PC-3 (cell line): ENCODE data around the gene GABBR2. TPM values are rescaled to one million over a fixed set of nuclear protein-coding genes. Genes with fewer than 3 reads are reported as not detected.

Experiments
- ATAC-seq: fragments of 200-7000 bp; cut with Tn5 transposase; 2 replicates; pipeline ENCODE4 v1.9.1; 2020; ENCODE audit warnings: mild to moderate bottlenecking, moderate library complexity
- BruUV-seq: library from RNA; stranded (reverse); fragments of 400-500 nt; replicated peaks from 2 replicates; lab custom pipeline; 2021; lab: Mats Ljungman, UMichigan
- CTCF ChIA-PET: fragments of 300-600 bp; sonication (Branson Sonifier 250); formaldehyde crosslinking; loops from one replicate; lab custom pipeline; 2022; ENCODE audit warnings: antibody characterized with exemption; lab: Charles Lee
- POLR2A ChIA-PET: fragments of 300-600 bp; sonication (Branson Sonifier 250); formaldehyde crosslinking; loops from one replicate; lab custom pipeline; 2022; ENCODE audit warnings: antibody characterized with exemption; ENCODE audit not compliant: unreplicated experiment; lab: Charles Lee
- DNase-seq: peaks from one replicate; pipeline ENCODE4 v3.0.0-alpha.2; 2015
- H2AFZ ChIP-seq: fragments of 300-600 bp; sonication (generic); 2 replicates; pipeline ENCODE4 v1.6.0; 2016; ENCODE audit warnings: antibody characterized with exemption, low read length
- H3F3A ChIP-seq: fragments of 300-600 bp; sonication (generic); one replicate; pipeline ENCODE4 v1.6.0; 2017; ENCODE audit warnings: antibody characterized with exemption, low read length, control low read depth, mild to moderate bottlenecking; ENCODE audit not compliant: unreplicated experiment
- H3K27ac ChIP-seq: fragments of 300-600 bp; sonication (generic); 2 replicates; pipeline ENCODE4 v1.5.1; 2016; ENCODE audit warnings: mild to moderate bottlenecking, low read length
- H3K27me3 ChIP-seq: fragments of 300-600 bp; sonication (generic); 2 replicates; pipeline ENCODE4 v1.6.1; 2016; ENCODE audit warnings: low read length, mixed read lengths
- H3K36me3 ChIP-seq: fragments of 300-600 bp; sonication (generic); 2 replicates; pipeline ENCODE4 v1.6.1; 2016; ENCODE audit warnings: low read depth, mixed run types, low read length, mixed read lengths
- H3K4me1 ChIP-seq: fragments of 300-600 bp; sonication (generic); 2 replicates; pipeline ENCODE4 v1.5.1; 2016; ENCODE audit warnings: low read length; ENCODE audit not compliant: insufficient read depth
- H3K4me2 ChIP-seq: fragments of 300-600 bp; sonication (generic); 2 replicates; pipeline ENCODE4 v1.6.0; 2016; ENCODE audit warnings: low read length
- H3K4me3 ChIP-seq: fragments of 300-600 bp; sonication (generic); 2 replicates; pipeline ENCODE4 v1.5.1; 2016; ENCODE audit warnings: mild to moderate bottlenecking, low read length, mixed read lengths
- H3K79me2 ChIP-seq: fragments of 300-600 bp; sonication (generic); 2 replicates; pipeline ENCODE4 v1.6.1; 2017; ENCODE audit warnings: low read length, mixed read lengths
- H3K9ac ChIP-seq: fragments of 300-600 bp; sonication (generic); 2 replicates; pipeline ENCODE4 v1.6.0; 2016; ENCODE audit warnings: mild to moderate bottlenecking, low read length
- H3K9me2 ChIP-seq: fragments of 300-600 bp; sonication (generic); replicated peaks from 2 replicates; pipeline ENCODE4 v1.6.1; 2016; ENCODE audit warnings: mixed run types, low read length, mixed read lengths
- H3K9me3 ChIP-seq: fragments of 300-600 bp; sonication (generic); 2 replicates; pipeline ENCODE4 v1.6.1; 2016; ENCODE audit warnings: low read length, mixed read lengths
- H4K20me1 ChIP-seq: fragments of 300-600 bp; sonication (generic); 2 replicates; pipeline ENCODE4 v1.6.1; 2016; ENCODE audit warnings: low read length, mixed read lengths
- EZH2 ChIP-seq: fragments of 300-600 bp; sonication (generic); IDR thresholded peaks from one replicate; pipeline ENCODE4 v1.6.1; 2017; ENCODE audit warnings: antibody characterized with exemption, mild to moderate bottlenecking, low read length; ENCODE audit not compliant: unreplicated experiment
- EZH2phosphoT487 ChIP-seq: fragments of 300-600 bp; sonication (generic); IDR thresholded peaks from 2 replicates; pipeline ENCODE4 v1.6.1; 2018; ENCODE audit warnings: mild to moderate bottlenecking, antibody characterized with exemption, low read length, borderline replicate concordance
- intact Hi-C: fragments of 100-400 bp; cut with micrococcal nuclease; formaldehyde crosslinking; loops from 2 replicates; pipeline ENCODE4 v1.9.0; 2023
- total RNA-seq: library from RNA; depleted of rRNA; stranded (reverse); fragments of >200 nt; gene quantifications from 2 replicates; pipeline ENCODE4 v1.2.3, GENCODE V29; 2014
- TF ChIP-seq, protein P1 (sequence below): fragments of 300-600 bp; sonication (generic); conservative IDR thresholded peaks from 2 replicates; pipeline ENCODE4 v1.5.1; 2017; ENCODE audit warnings: antibody characterized with exemption, low read depth, mild to moderate bottlenecking, low read length

Gene GABBR2
- total RNA-seq, 1 experiment from 2014 or later = 0.44 TPM

DNA sequence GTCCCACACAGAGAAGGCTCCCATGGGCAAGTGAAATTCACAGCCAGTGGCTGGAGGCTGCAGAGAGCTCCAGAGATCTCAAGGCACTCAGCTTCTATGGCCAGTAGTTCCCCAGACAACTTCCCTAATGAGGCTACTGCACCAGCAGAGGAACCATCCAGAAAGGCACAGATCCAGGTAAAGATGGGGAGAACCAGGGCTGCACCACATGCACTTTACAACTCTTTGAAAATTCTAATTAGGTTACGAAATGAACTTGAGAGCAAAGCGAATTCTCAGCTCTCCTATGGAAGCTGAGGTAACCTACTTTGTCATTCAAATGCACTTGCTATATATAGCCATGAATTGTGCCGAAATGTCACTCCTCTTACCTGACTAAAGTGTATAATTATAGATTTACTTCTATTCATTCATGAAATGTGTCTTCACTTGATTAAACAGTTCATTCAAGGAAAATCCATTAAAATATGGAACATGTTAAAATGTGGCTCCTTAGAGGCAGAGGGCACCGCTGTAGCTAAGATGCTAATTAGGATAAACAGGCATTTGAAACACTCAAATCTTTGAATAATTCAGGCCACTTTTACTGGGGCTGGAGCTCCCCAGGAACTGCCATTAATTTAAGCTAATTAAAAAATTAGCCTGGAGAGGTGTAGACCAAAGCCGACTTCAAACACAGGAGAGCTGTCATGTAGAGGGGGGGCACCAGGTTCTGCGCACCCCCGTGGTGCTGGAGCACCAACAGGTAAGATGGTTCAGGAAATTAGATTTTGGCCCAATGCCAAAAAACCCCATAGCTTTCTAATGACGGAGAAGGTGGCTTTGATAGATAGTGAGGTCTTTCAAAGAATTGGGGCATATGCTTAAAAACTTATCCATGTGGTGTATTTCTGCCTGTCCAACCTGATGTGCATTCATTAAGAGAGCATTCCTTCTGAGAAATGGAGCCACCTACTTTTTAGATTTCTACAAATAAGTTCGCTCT, 204.1 kb downstream of the GABBR2 start:
- BruUV-seq = no TSS peak
- no peak overlapping the region for H2AFZ ChIP-seq
- CTCF ChIA-PET = no interaction called here
- ATAC-seq (no peak), DNase-seq (no peak)
- POLR2A ChIA-PET = no interaction called here
- H3F3A ChIP-seq = no peaks in the 10 kb centered on the region
- H3K4me2 ChIP-seq = no peak overlapping the region
- no peaks in the 10 kb centered on the region for H4K20me1 ChIP-seq
- H3K9me3 ChIP-seq = no peaks in the 10 kb centered on the region
- no peaks in the 10 kb centered on the region for H3K9me2 ChIP-seq
- H3K4me3 ChIP-seq = no peak overlapping the region
- H3K4me1 ChIP-seq = no peaks in the 10 kb centered on the region
- H3K9ac ChIP-seq = no peak overlapping the region
- intact Hi-C loops = no loop called here
- no peaks in the 10 kb centered on the region for H3K36me3 ChIP-seq
- H3K27me3 ChIP-seq = no peaks in the 10 kb centered on the region
- no peak overlapping the region for H3K27ac ChIP-seq
- no peaks in the 10 kb centered on the region for H3K79me2 ChIP-seq
- TF ChIP-seq EZH2phosphoT487 = no peak
- TF ChIP-seq EZH2 = no peak
- TF ChIP-seq, protein P1, sequence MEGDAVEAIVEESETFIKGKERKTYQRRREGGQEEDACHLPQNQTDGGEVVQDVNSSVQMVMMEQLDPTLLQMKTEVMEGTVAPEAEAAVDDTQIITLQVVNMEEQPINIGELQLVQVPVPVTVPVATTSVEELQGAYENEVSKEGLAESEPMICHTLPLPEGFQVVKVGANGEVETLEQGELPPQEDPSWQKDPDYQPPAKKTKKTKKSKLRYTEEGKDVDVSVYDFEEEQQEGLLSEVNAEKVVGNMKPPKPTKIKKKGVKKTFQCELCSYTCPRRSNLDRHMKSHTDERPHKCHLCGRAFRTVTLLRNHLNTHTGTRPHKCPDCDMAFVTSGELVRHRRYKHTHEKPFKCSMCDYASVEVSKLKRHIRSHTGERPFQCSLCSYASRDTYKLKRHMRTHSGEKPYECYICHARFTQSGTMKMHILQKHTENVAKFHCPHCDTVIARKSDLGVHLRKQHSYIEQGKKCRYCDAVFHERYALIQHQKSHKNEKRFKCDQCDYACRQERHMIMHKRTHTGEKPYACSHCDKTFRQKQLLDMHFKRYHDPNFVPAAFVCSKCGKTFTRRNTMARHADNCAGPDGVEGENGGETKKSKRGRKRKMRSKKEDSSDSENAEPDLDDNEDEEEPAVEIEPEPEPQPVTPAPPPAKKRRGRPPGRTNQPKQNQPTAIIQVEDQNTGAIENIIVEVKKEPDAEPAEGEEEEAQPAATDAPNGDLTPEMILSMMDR = no peak

DNA sequence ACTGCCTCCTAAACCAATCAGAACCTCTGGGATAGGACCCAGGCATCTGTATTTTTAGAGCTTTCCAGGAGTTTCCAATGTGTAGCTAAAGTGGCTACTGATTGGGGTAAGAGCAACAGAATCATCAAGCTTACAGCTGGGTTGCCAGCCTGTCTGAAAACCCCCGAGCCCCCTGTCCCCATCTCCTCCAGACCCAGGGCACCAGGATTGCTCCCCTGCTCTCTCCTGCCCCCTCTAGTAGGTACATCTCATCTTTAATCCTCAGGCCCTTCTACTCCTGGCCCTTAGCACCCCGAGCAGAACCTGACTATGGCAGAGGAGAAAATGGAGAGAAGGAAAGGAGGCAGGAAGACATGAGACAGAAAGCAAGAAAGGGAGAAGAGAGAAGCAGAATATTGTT, 204.9 kb downstream of the GABBR2 start:
- H3K4me1 ChIP-seq = no peaks in the 10 kb centered on the region

More for the DNA sequence above, 204.9 kb downstream of the GABBR2 start:
- TF ChIP-seq EZH2phosphoT487 = no peak
- TF ChIP-seq EZH2 = no peak
- TF ChIP-seq, protein P1 = no peak
- Histone ChIP-seq H4K20me1 (no peaks in the 10 kb centered on the region), H3K9me3 (no peaks in the 10 kb centered on the region), H2AFZ (no peak overlapping the region), H3K9ac (no peak overlapping the region), H3K9me2 (no peaks in the 10 kb centered on the region), H3K4me3 (no peak overlapping the region), H3K27ac (no peak overlapping the region), H3K4me2 (no peak overlapping the region), H3K36me3 (no peaks in the 10 kb centered on the region), H3K79me2 (no peaks in the 10 kb centered on the region), H3K27me3 (no peaks in the 10 kb centered on the region), H3F3A (no peaks in the 10 kb centered on the region)
- CTCF ChIA-PET = no interaction called here
- intact Hi-C loops = no loop called here
- POLR2A ChIA-PET = no interaction called here
- DNase-seq (no peak), ATAC-seq (no peak)
- BruUV-seq = no TSS peak
